ENCODE data around the gene INTS13. TPM values are rescaled to one million over a fixed set of nuclear protein-coding genes. Genes with fewer than 3 reads are reported as not detected.

INTS13 gene
- total and polyA plus RNA-seq, 2 experiments from 2014 or later, result 28.9 to 31.6 TPM

- Histone ChIP-seq H3K27me3 (replicated peaks; ENCODE audit: insufficient read depth) (no peaks in the 10 kb centered on the region), H3K27ac (no peak overlapping the region), H3K9ac (no peak overlapping the region), H3K4me1 (ENCODE audit: insufficient read depth) (no peaks in the 10 kb centered on the region), H3K9me2 (ENCODE audit: insufficient read depth) (no peaks in the 10 kb centered on the region), H3K4me3 (no peak overlapping the region), H3K4me2 (ENCODE audit: unreplicated experiment) (no peak overlapping the region), H3F3A (ENCODE audit: insufficient read depth) (no peaks in the 10 kb centered on the region), H2AFZ (no peak overlapping the region), H4K20me1 (ENCODE audit: insufficient read depth) (no peaks in the 10 kb centered on the region), H3K36me3 (ENCODE audit: low read depth) (0 out of 2 replicates have a peak, but pooled peaks cover 6% of the 10 kb centered on the region), H3K9me3 (ENCODE audit: low read depth) (no peaks in the 10 kb centered on the region), H3K79me2 (ENCODE audit: insufficient read depth) (no peaks in the 10 kb centered on the region)
- no peak for DNase-seq
- WGBS, 2 experiments (ENCODE audit: low coverage in 1 of 2, low lambda C conversion rate in 2 of 2, missing lambda C conversion rate in 2 of 2), result 96 to 98% methylated on average over 2 of the region's 2 CpGs
- in situ Hi-C loops (cut with MboI), result no loop called here
- no peak for TF ChIP-seq EZH2 (IDR thresholded peaks at IDR 0.05; ENCODE audit: insufficient read depth, poor library complexity, severe bottlenecking)
- TF ChIP-seq EZH2phosphoT487 (IDR thresholded peaks at IDR 0.05; ENCODE audit: insufficient read depth, low read depth), result no peak
These were observed 38.9 kb upstream of the INTS13 start for GRCh38 chr12:26976687-26977086.

GRCh38 chr12:26971963-26972362 is 34.2 kb upstream of the INTS13 start:
- no peak overlapping the region for H3K9ac ChIP-seq
- TF ChIP-seq EZH2phosphoT487 (IDR thresholded peaks at IDR 0.05; ENCODE audit: insufficient read depth, low read depth), result no peak
- no peak for TF ChIP-seq EZH2 (IDR thresholded peaks at IDR 0.05; ENCODE audit: insufficient read depth, poor library complexity, severe bottlenecking)
- H4K20me1 ChIP-seq (ENCODE audit: insufficient read depth), result no peaks in the 10 kb centered on the region
- no peak overlapping the region for H3K27ac ChIP-seq
- H3K9me2 ChIP-seq (ENCODE audit: insufficient read depth), result no peaks in the 10 kb centered on the region
- H2AFZ ChIP-seq, result no peak overlapping the region
- H3K4me2 ChIP-seq (ENCODE audit: unreplicated experiment), result no peak overlapping the region
- no peaks in the 10 kb centered on the region for H3K4me1 ChIP-seq (ENCODE audit: insufficient read depth)
- no peaks in the 10 kb centered on the region for H3K79me2 ChIP-seq (ENCODE audit: insufficient read depth)
- H3K4me3 ChIP-seq, result no peak overlapping the region
- H3K27me3 ChIP-seq (replicated peaks; ENCODE audit: insufficient read depth), result no peaks in the 10 kb centered on the region
- 0 out of 2 replicates have a peak, but pooled peaks cover 6% of the 10 kb centered on the region for H3K36me3 ChIP-seq (ENCODE audit: low read depth)
- WGBS, 2 experiments (ENCODE audit: low coverage in 1 of 2, low lambda C conversion rate in 2 of 2, missing lambda C conversion rate in 2 of 2), result 58 to 61% methylated on average over 2 of the region's 2 CpGs
- no peaks in the 10 kb centered on the region for H3K9me3 ChIP-seq (ENCODE audit: low read depth)
- no peaks in the 10 kb centered on the region for H3F3A ChIP-seq (ENCODE audit: insufficient read depth)
- DNase-seq, result no peak
- in situ Hi-C loops (cut with MboI), result no loop called here

DNA sequence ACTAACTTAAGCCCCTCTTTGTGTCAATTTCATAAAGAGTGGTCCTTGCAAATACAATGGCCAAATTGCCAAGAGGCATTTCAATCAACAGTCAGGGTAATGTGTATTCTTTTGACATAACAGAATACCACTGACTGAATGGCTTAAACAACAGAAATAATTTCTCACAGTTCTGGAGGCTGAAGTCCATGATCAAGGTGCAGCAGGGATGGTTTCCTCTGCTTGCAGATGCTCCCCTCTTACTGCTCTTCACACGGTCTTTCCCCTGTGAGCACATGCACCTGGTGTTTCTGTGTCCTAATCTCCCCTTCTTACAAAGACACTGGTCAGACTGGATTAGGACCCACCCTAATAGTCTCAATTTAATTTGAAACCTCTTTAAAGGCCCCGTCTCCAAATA is 32.4 kb upstream of the INTS13 start:
- H3K27me3 ChIP-seq (replicated peaks; ENCODE audit: insufficient read depth), result no peaks in the 10 kb centered on the region
- 93 to 96% methylated on average over 2 of the region's 2 CpGs for WGBS, 2 experiments (ENCODE audit: low coverage in 1 of 2, low lambda C conversion rate in 2 of 2, missing lambda C conversion rate in 2 of 2)
- no peak overlapping the region for H3K4me3 ChIP-seq

DNA sequence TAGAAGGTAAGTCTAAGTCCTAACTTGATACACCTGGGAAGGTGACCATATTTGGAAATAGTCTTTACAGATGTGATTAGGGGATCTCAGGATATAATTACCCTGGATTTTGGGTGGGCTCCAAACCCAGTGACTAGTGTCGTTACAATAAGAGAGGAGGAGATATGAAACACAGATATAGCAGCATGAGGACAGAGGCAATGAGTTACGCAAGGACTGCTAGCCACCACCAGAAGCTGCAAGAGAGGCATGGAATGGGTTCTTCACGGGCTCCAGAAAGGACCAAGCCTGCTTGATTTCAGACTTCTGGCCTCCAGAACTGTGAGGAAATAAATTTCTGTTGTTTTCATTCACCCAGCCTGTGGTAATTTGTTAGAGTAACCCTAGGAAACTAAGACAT is 29.1 kb upstream of the INTS13 start:
- DNase-seq, result no peak
- Histone ChIP-seq H2AFZ (no peak overlapping the region), H3K27me3 (replicated peaks; ENCODE audit: insufficient read depth) (no peaks in the 10 kb centered on the region), H3K4me2 (ENCODE audit: unreplicated experiment) (no peak overlapping the region), H3K79me2 (ENCODE audit: insufficient read depth) (no peaks in the 10 kb centered on the region), H3K9ac (no peak overlapping the region), H3K36me3 (ENCODE audit: low read depth) (peaks cover 28% of the 10 kb centered on the region), H3K9me3 (ENCODE audit: low read depth) (no peaks in the 10 kb centered on the region), H3K27ac (no peak overlapping the region), H3K4me3 (no peak overlapping the region), H3K9me2 (ENCODE audit: insufficient read depth) (no peaks in the 10 kb centered on the region; the same call in 1 of the 2 replicates), H3F3A (ENCODE audit: insufficient read depth) (no peaks in the 10 kb centered on the region), H3K4me1 (ENCODE audit: insufficient read depth) (no peaks in the 10 kb centered on the region), H4K20me1 (ENCODE audit: insufficient read depth) (no peaks in the 10 kb centered on the region)
- in situ Hi-C loops (cut with MboI), result no loop called here
- 84% methylated on average over 3 of the region's 3 CpGs for WGBS, 2 experiments (ENCODE audit: low coverage in 1 of 2, low lambda C conversion rate in 2 of 2, missing lambda C conversion rate in 2 of 2)
- TF ChIP-seq EZH2phosphoT487 (IDR thresholded peaks at IDR 0.05; ENCODE audit: insufficient read depth, low read depth) (no peak), EZH2 (IDR thresholded peaks at IDR 0.05; ENCODE audit: insufficient read depth, poor library complexity, severe bottlenecking) (no peak)

More for the DNA sequence above, 32.4 kb upstream of the INTS13 start:
- Histone ChIP-seq H3K4me1 (ENCODE audit: insufficient read depth) (no peaks in the 10 kb centered on the region), H2AFZ (no peak overlapping the region), H3K36me3 (ENCODE audit: low read depth) (0 out of 2 replicates have a peak, but pooled peaks cover 12% of the 10 kb centered on the region), H3K27ac (no peak overlapping the region), H4K20me1 (ENCODE audit: insufficient read depth) (no peaks in the 10 kb centered on the region), H3K9me3 (ENCODE audit: low read depth) (no peaks in the 10 kb centered on the region), H3K4me2 (ENCODE audit: unreplicated experiment) (no peak overlapping the region), H3K9me2 (ENCODE audit: insufficient read depth) (no peaks in the 10 kb centered on the region), H3F3A (ENCODE audit: insufficient read depth) (no peaks in the 10 kb centered on the region), H3K79me2 (ENCODE audit: insufficient read depth) (no peaks in the 10 kb centered on the region), H3K9ac (no peak overlapping the region)
- in situ Hi-C loops (cut with MboI), result no loop called here
- TF ChIP-seq EZH2phosphoT487 (IDR thresholded peaks at IDR 0.05; ENCODE audit: insufficient read depth, low read depth) (no peak), EZH2 (IDR thresholded peaks at IDR 0.05; ENCODE audit: insufficient read depth, poor library complexity, severe bottlenecking) (no peak)
- DNase-seq, result no peak

GRCh38 chr12:26963413-26963812 is 25.6 kb upstream of the INTS13 start:
- TF ChIP-seq EZH2phosphoT487 (IDR thresholded peaks at IDR 0.05; ENCODE audit: insufficient read depth, low read depth), result no peak
- TF ChIP-seq EZH2 (IDR thresholded peaks at IDR 0.05; ENCODE audit: insufficient read depth, poor library complexity, severe bottlenecking), result no peak
- Histone ChIP-seq H3K36me3 (ENCODE audit: low read depth) (peaks cover 38% of the 10 kb centered on the region), H3K79me2 (ENCODE audit: insufficient read depth) (0 out of 2 replicates have a peak, but pooled peaks cover 4% of the 10 kb centered on the region)

More at GRCh38 chr12:26963413-26963812, 25.6 kb upstream of the INTS13 start:
- H3F3A ChIP-seq (ENCODE audit: insufficient read depth), result no peaks in the 10 kb centered on the region
- peak; percentile 39 for DNase-seq
- H3K9ac ChIP-seq, result no peak overlapping the region
- no peaks in the 10 kb centered on the region for H3K9me3 ChIP-seq (ENCODE audit: low read depth)
- in situ Hi-C loops (cut with MboI), result no loop called here
- no peak overlapping the region for H3K4me3 ChIP-seq
- no peak overlapping the region for H3K27ac ChIP-seq
- no peaks in the 10 kb centered on the region for H3K4me1 ChIP-seq (ENCODE audit: insufficient read depth)
- no peak overlapping the region for H3K4me2 ChIP-seq (ENCODE audit: unreplicated experiment)
- H3K27me3 ChIP-seq (replicated peaks; ENCODE audit: insufficient read depth), result no peaks in the 10 kb centered on the region
- 93 to 97% methylated on average over 1 of the region's 1 CpG for WGBS, 2 experiments (ENCODE audit: low coverage in 1 of 2, low lambda C conversion rate in 2 of 2, missing lambda C conversion rate in 2 of 2)
- no peak overlapping the region for H2AFZ ChIP-seq
- H4K20me1 ChIP-seq (ENCODE audit: insufficient read depth), result no peaks in the 10 kb centered on the region
- H3K9me2 ChIP-seq (ENCODE audit: insufficient read depth), result no peaks in the 10 kb centered on the region; the same call in 1 of the 2 replicates
